Type B pancreatic cell (in vitro differentiated cells): ENCODE measurements around the gene ORAI3. TPM values are rescaled to one million over a fixed set of nuclear protein-coding genes. Genes with fewer than 3 reads are reported as not detected.
A peak's percentile ranks its signal among the peaks of the same experiment; 100 is the strongest.

Experiments used
- DNase-seq: peaks from one replicate; pipeline ENCODE4 v3.0.0; 2021; ENCODE audit warnings: mixed read lengths; ENCODE audit not compliant: unreplicated experiment; ENCODE audit errors: extremely low spot score
- H3K27ac Mint-ChIP-seq: 2 replicates; pipeline ENCODE4 v1.8.0; 2021; ENCODE audit warnings: mild to moderate bottlenecking, mixed read lengths
- H3K27me3 Mint-ChIP-seq: 2 replicates; pipeline ENCODE4 v1.8.0; 2021; ENCODE audit warnings: mixed read lengths
- H3K36me3 Mint-ChIP-seq: 2 replicates; pipeline ENCODE4 v1.8.0; 2021; ENCODE audit warnings: mixed read lengths
- H3K4me1 Mint-ChIP-seq: one replicate; pipeline ENCODE4 v1.8.0; 2021; ENCODE audit warnings: mixed read lengths; ENCODE audit not compliant: unreplicated experiment
- H3K4me3 Mint-ChIP-seq: 2 replicates; pipeline ENCODE4 v1.8.0; 2021; ENCODE audit warnings: mild to moderate bottlenecking, mixed read lengths
- H3K9me3 Mint-ChIP-seq: 2 replicates; pipeline ENCODE4 v1.8.0; 2021; ENCODE audit warnings: mixed read lengths
- CTCF ChIP-seq: fragments of 200-600 bp; sonication (generic); conservative IDR thresholded peaks from 2 replicates; pipeline ENCODE4 v1.5.0; 2021; ENCODE audit warnings: antibody characterized with exemption, mild to moderate bottlenecking
- total RNA-seq: library from RNA; stranded (reverse); gene quantifications from 2 replicates; pipeline ENCODE4 v1.2.1, GENCODE V29; 2021; ENCODE audit warnings: low replicate concordance

Gene ORAI3
- total RNA-seq, 1 donor from 2014 or later: 18.7 TPM

GRCh38 chr16:31003744-31004143 is 54.9 kb downstream of the ORAI3 start:
- Mint-ChIP-seq H3K36me3 (no peaks in the 10 kb centered on the region), H3K4me3 (peak overlapping the region; percentile 18), H3K4me1 (peaks cover 16% of the 10 kb centered on the region), H3K27me3 (peaks cover 17% of the 10 kb centered on the region), H3K27ac (no peak overlapping the region), H3K9me3 (no peaks in the 10 kb centered on the region)
- no peak for DNase-seq
- no peak for TF ChIP-seq CTCF

Other genes starting within 250 kb of the ORAI3 start
- gene SRCAP, start 249.9 kb upstream of the ORAI3 start, total RNA-seq: 62.8 and 73.5 TPM in 2 replicates
- gene PHKG2, start 200.6 kb upstream of the ORAI3 start, total RNA-seq: 41.5 and 42.4 TPM in 2 replicates
- gene CFAP119, start 187.0 kb upstream of the ORAI3 start, total RNA-seq: 14.2 and 15.0 TPM in 2 replicates
- 107 and 131 TPM in 2 replicates for gene RNF40, start 186.7 kb upstream of the ORAI3 start, total RNA-seq
- gene ZNF629, start 161.9 kb upstream of the ORAI3 start, total RNA-seq: 26.9 and 35.5 TPM in 2 replicates
- gene BCL7C, start 55.0 kb upstream of the ORAI3 start, total RNA-seq: 26.3 and 35.0 TPM in 2 replicates
- 2.5 and 3.1 TPM in 2 replicates for gene CTF1, start 52.5 kb upstream of the ORAI3 start, total RNA-seq
- gene FBXL19, start 25.5 kb upstream of the ORAI3 start, total RNA-seq: 29.0 and 46.4 TPM in 2 replicates
- gene SETD1A, start 8.7 kb downstream of the ORAI3 start, total RNA-seq: 19.3 and 25.0 TPM in 2 replicates
- gene HSD3B7, start 36.1 kb downstream of the ORAI3 start, total RNA-seq: 5.8 and 6.9 TPM in 2 replicates
- gene STX1B, start 61.6 kb downstream of the ORAI3 start, total RNA-seq: 1.0 and 9.9 TPM in 2 replicates
- gene STX4, start 84.5 kb downstream of the ORAI3 start, total RNA-seq: 35.3 and 38.5 TPM in 2 replicates
- 10.5 and 13.4 TPM in 2 replicates for gene ZNF668, start 125.2 kb downstream of the ORAI3 start, total RNA-seq
- gene ZNF646, start 125.4 kb downstream of the ORAI3 start, total RNA-seq: 21.0 and 27.2 TPM in 2 replicates
- gene PRSS53, start 139.9 kb downstream of the ORAI3 start, total RNA-seq: 3.5 and 5.1 TPM in 2 replicates
- 70.1 and 78.9 TPM in 2 replicates for gene VKORC1, start 145.7 kb downstream of the ORAI3 start, total RNA-seq
- 38.5 and 44.5 TPM in 2 replicates for gene BCKDK, start 159.3 kb downstream of the ORAI3 start, total RNA-seq
- 54.4 and 70.3 TPM in 2 replicates for gene KAT8, start 168.6 kb downstream of the ORAI3 start, total RNA-seq
- gene PRSS8, start 186.7 kb downstream of the ORAI3 start, total RNA-seq: 84.7 and 205 TPM in 2 replicates
- 1.8 and 2.0 TPM in 2 replicates for gene PRSS36, start 201.0 kb downstream of the ORAI3 start, total RNA-seq
- gene FUS, start 231.1 kb downstream of the ORAI3 start, total RNA-seq: 400 and 654 TPM in 2 replicates